ENCODE results near the gene DNM2. TPM values are rescaled to one million over a fixed set of nuclear protein-coding genes. Genes with fewer than 3 reads are reported as not detected.
A peak's percentile ranks its signal among the peaks of the same experiment; 100 is the strongest.

Gene DNM2
- total and polyA plus RNA-seq, 9 of the 15 experiments (the other 6 are each of a cell fraction or from before 2014, with no cell fraction given): 2.2 to 161 (median 72.6) TPM

GRCh38 chr19:10748927-10749434 is 31.1 kb downstream of the DNM2 start (continued):
- no peak for TF ChIP-seq IRF9 (tag; IDR thresholded peaks at IDR 0.05)
- TF ChIP-seq HEY1 (CRISPR knock-in tag; IDR thresholded peaks at IDR 0.05; ENCODE audit: borderline replicate concordance): no peak
- no peak for TF ChIP-seq TCF15 (CRISPR knock-in tag; IDR thresholded peaks at IDR 0.05)
- no peak for TF ChIP-seq HBP1 (CRISPR knock-in tag; IDR thresholded peaks at IDR 0.05)
- no peak for TF ChIP-seq ZNF197 (CRISPR knock-in tag; IDR thresholded peaks at IDR 0.05; ENCODE audit: low read depth)
- TF ChIP-seq ZNF77 (CRISPR knock-in tag; IDR thresholded peaks at IDR 0.05): no peak
- no peak for TF ChIP-seq PTBP1 (IDR thresholded peaks at IDR 0.05; ENCODE audit: low read depth, low read length)
- TF ChIP-seq TSC22D4 (tag; IDR thresholded peaks at IDR 0.05): no peak
- TF ChIP-seq ZNF280B (CRISPR knock-in tag; IDR thresholded peaks at IDR 0.05): no peak
- TF ChIP-seq MAFK (IDR thresholded peaks at IDR 0.05; ENCODE audit: low read length): peak; percentile 57; the same call in 1 of the 2 replicates
- TF ChIP-seq ARID3A (IDR thresholded peaks at IDR 0.05; ENCODE audit: borderline replicate concordance, low read depth, low read length): no peak
- peak; percentile 94 for TF ChIP-seq USF1 (CRISPR knock-in tag; IDR thresholded peaks at IDR 0.05)
- TF ChIP-seq NR2F6 (CRISPR knock-in tag; IDR thresholded peaks at IDR 0.05): no peak
- TF ChIP-seq SFPQ (IDR thresholded peaks at IDR 0.05; ENCODE audit: low read depth, low read length): no peak
- TF ChIP-seq CHD4 (IDR thresholded peaks at IDR 0.05; ENCODE audit: insufficient read depth, insufficient replicate concordance, low read depth, low read length, poor library complexity, severe bottlenecking): no peak
- TF ChIP-seq MEF2A (IDR thresholded peaks at IDR 0.05; ENCODE audit: control insufficient read depth, low read depth, low read length): no peak
- TF ChIP-seq LCOR (CRISPR knock-in tag; IDR thresholded peaks at IDR 0.05): no peak
